Glomerular endothelial cell (primary cell): Measurements from ENCODE around the gene RASAL2. TPM values are rescaled to one million over a fixed set of nuclear protein-coding genes. Genes with fewer than 3 reads are reported as not detected.

Experiments used
- DNase-seq: peaks from one replicate; pipeline ENCODE4 v3.0.0-alpha.2; 2011; ENCODE audit warnings: low read depth, low spot score; ENCODE audit errors: extremely low read depth
- total RNA-seq: library from RNA; depleted of rRNA; stranded (reverse); fragments of >200 nt; gene quantifications from 2 replicates; pipeline ENCODE4 v1.2.3, GENCODE V29; 2015

Gene RASAL2
- total RNA-seq, 1 donor from 2014 or later = 35.9 TPM

DNA sequence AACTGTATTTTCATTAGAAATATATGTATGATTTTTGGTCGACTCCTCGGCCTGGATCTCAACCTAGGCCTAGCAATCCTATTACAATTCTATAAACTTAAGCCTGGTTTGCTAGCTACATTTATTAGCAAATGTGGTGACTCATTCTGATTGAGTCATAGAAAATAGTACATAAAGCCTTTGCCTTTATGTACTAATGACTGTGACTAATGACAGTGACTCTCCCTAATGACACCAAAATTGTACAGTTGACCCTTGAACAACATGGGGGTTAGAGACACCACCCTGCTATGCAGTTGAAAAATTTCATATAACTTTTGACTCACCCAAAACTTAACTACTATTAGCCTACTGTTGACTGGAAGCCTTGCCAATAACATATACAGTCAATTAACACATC lies 324.0 kb downstream of the RASAL2 start:
- DNase-seq = no peak

GRCh38 chr1:178418284-178418955 lies 324.5 kb downstream of the RASAL2 start:
- no peak for DNase-seq

GRCh38 chr1:178434360-178434759 lies 340.5 kb downstream of the RASAL2 start:
- DNase-seq = no peak

DNA sequence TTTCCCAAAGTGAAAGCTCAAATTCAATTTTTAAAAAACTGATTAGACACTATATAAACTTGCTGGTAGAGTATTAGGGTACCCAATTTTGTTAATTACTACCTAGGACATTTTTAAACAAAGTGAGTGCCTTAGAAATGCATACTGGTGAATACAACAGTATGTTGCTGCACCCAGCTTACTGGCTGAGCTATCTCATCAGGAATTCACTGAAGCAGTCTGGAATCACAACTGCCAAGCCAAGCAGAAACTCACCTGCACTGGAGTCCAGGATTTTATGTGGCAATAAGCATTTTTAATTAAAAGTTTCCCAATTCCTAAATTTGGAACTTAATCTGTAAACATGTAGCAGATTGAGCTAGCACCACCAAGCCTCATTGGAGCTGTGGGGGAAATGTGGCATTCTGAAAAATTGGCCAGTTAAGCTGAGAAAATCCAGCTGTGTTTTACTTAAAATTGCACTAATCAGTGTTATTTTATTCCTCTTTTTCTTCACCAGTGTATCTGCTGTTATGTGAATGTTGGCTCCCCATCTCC lies 341.1 kb downstream of the RASAL2 start:
- DNase-seq = no peak

GRCh38 chr1:178436899-178437298 lies 343.0 kb downstream of the RASAL2 start:
- no peak for DNase-seq

DNA sequence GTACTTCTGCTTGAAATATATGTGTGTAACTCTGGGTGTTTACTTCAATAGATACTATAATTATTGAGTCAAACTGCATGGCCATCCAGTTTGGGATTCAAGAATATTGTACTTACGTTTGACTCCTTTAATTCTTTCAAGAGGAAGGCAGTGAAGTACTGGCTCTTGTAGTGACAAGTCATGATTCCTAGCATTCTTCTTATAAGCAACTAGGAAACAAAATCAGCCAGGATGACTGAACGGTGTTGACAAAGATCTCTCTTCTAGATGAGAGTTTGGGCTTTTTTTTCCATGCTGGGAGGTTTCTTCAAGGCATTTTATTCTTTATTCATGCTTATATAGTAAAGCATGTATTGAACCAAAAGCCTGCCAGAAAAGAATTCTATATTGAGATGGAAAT lies 344.5 kb downstream of the RASAL2 start:
- DNase-seq = no peak

DNA sequence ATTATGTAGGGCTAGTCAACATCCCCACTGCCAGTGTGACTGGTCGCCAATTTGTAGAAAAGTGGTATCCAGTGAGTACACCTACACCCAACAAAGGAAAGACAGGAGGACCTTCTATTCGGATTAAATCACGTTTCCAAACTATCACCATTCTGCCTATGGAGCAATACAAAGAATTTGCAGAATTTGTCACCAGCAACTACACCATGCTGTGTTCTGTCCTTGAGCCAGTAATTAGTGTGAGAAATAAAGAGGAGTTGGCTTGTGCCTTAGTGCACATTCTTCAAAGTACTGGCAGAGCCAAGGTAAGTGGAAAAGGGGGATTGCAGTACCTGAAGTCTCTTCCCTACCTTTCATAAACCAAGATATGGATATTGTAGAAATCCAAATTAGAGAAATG lies 349.0 kb downstream of the RASAL2 start:
- no peak for DNase-seq

- DNase-seq = no peak
Measured at GRCh38 chr1:178450871-178451270, 357.0 kb downstream of the RASAL2 start.

DNA sequence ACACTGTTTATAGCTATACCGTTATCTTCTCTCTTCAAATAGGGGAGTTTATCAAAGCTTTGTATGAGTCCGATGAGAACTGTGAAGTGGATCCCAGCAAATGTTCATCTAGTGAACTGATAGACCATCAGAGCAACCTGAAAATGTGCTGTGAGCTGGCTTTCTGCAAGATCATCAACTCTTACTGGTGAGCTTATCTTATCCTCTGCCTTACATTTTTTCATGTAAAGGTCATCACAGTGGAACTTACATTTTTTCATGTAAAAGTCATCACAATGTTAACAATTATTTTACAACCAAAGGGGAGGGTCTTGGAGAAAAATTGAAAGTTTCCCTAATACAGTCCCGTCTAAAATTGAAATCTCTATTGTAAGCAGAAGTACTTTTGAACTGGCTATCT lies 357.6 kb downstream of the RASAL2 start:
- DNase-seq = no peak

GRCh38 chr1:178452013-178452412 lies 358.1 kb downstream of the RASAL2 start:
- no peak for DNase-seq

DNA sequence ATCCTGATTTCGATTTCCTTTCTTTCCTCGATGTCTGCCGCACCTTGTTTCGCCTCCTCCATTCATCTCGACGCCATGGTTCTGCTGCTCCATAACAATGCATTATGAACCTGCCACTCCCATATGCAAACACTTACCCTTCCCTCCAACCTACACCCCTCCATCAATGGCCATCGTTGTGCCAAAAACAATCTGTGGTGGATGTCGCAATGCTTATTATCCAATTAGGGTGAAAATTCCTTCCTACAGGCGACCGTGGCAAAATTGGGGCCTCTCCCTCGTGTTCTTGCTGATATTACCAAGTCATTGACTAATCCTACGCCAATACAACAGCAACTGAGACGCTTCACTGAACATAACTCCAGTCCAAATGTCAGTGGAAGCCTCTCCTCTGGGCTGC lies 362.6 kb downstream of the RASAL2 start:
- DNase-seq = no peak

DNA sequence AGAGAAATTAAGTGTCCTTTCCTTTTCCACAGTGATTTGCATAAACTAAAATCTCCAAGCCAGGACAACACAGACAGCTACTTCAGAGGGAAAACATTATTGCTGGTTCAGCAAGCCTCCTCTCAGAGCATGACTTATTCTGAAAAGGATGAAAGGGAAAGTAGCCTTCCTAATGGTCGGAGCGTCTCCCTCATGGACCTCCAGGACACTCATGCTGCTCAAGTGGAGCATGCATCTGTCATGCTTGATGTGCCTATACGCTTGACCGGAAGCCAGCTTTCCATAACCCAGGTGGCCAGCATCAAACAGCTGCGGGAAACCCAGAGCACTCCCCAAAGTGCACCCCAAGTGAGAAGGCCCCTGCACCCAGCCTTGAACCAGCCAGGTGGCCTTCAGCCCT lies 363.7 kb downstream of the RASAL2 start:
- no peak for DNase-seq

GRCh38 chr1:178458203-178458602 lies 364.3 kb downstream of the RASAL2 start:
- no peak for DNase-seq

GRCh38 chr1:178461104-178461503 lies 367.2 kb downstream of the RASAL2 start:
- no peak for DNase-seq

DNA sequence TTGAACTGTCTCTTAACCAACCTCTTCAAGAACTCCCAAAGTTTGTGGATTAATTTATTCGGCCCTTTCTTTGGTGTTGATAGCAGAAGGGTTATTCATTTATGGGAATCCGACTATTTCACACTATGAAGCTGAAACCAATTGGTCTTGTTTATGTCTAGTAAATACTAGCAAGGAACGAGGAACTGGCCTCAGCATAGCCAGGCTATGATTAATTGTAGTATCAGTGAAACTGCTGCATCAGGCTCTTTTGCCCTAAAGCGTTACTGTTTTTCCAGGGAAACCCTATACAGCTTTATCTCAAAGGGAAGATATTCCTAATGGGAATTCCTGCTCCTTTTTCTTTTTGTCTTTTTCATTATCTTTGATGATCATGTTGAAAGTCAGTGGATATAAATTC lies 367.8 kb downstream of the RASAL2 start:
- DNase-seq = no peak

- no peak for DNase-seq
Measured at GRCh38 chr1:178464141-178464540, 370.2 kb downstream of the RASAL2 start.

DNA sequence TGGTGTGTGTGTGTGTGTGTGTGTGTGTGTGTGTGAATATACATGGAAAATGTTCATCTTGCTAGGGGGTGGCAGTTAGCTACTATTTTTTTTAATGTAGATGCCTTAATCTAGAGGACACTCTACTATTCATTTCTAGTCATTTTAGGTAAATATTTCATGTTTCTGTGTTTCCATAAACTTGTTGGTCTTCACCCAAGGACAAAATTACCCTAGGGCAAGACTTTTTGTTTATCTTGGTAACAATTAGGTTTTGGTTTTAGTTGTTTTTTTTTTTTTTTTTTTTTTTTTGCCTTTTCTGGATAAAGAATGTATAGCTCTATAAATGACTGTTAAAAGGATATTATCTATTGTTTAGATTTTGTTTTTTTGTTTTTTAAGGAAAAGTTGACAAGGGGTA lies 370.7 kb downstream of the RASAL2 start:
- no peak for DNase-seq

DNA sequence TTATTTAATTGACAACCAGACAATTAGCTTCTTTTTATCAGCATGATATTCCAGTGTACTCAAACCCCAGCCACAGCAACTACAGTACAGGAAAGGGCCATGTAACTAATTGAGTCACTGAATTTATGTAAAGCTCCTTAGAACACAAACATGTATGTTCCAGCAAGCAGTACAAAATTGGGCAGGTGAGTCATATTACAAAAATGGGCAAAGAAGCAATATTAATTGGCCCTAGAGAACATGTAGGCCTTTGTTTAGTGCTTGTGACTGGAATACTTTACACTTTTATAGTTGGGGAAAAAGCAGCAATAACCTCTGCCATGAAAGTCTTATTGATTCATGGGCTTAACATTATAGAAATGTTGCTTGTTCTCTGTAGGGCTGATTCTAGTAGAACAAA lies 371.1 kb downstream of the RASAL2 start:
- DNase-seq = no peak

GRCh38 chr1:178467837-178468236 lies 373.9 kb downstream of the RASAL2 start:
- DNase-seq = no peak

- no peak for DNase-seq
Measured at GRCh38 chr1:178470411-178470960, 376.6 kb downstream of the RASAL2 start.

DNA sequence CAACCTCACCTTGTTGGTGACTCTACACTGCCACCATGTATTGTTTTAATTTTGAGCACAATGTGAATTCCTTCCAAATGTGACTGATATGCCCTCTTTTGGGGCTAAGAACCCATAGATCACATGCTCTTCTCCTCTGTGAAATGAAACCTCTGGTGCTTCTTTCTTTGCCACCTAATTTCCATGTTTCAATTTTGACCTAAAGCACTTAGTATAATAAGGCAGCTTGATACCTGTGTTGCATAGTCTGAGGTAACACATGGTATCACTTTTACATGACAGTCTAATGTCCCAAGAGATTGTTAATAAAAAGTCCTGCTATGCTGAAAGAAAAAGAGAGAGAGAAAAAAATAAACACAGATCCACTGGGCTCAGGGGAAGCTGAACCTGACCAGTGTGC lies 378.6 kb downstream of the RASAL2 start:
- DNase-seq = no peak

GRCh38 chr1:178477373-178477772 lies 383.5 kb downstream of the RASAL2 start:
- DNase-seq = no peak

GRCh38 chr1:178477841-178478240 lies 383.9 kb downstream of the RASAL2 start:
- no peak for DNase-seq
